ENCODE data around the gene PKIB.

Gene PKIB

GRCh38 chr6:122609881-122610689 is at the start of gene PKIB:
Gene PKIB, plus strand, starts transcription at chr6:122610405. Its CDS starts 107,390 bp downstream, at chr6:122717795.
- peaks cover 0 to 3% of the 10 kb centered on the region in 2 donors for H3K27me3 ChIP-seq (ENCODE audit: control insufficient read depth in 1 of 2, insufficient read depth in 2 of 2, low read length in 2 of 2)
- H3K36me3 ChIP-seq (ENCODE audit: insufficient read depth, low read length): no peaks in the 10 kb centered on the region
- peak within 1 kb of the TSS; percentile 65 to 82 for H3K4me3 ChIP-seq (ENCODE audit: low read depth in 1 of 2, low read length in 2 of 2)
- H3K9ac ChIP-seq (ENCODE audit: low read length): peak within 1 kb of the TSS; percentile 39
- no peaks in the 10 kb centered on the region for H3K9me3 ChIP-seq (ENCODE audit: low read length)
- H3K27ac ChIP-seq (ENCODE audit: low read depth, low read length): no peak within 1 kb of the TSS
- peaks cover 10% of the 10 kb centered on the region for H3K4me1 ChIP-seq (ENCODE audit: insufficient read depth, low read length)

- Histone ChIP-seq H3K27me3 (ENCODE audit: control insufficient read depth in 1 of 2, insufficient read depth in 2 of 2, low read length in 2 of 2) (no peaks in the 10 kb centered on the region), H3K9ac (ENCODE audit: low read length) (no peak overlapping the region), H3K4me1 (ENCODE audit: insufficient read depth, low read length) (no peaks in the 10 kb centered on the region), H3K4me3 (ENCODE audit: low read depth in 1 of 2, low read length in 2 of 2) (no peak overlapping the region), H3K36me3 (ENCODE audit: insufficient read depth, low read length) (no peaks in the 10 kb centered on the region), H3K9me3 (ENCODE audit: low read length) (no peaks in the 10 kb centered on the region), H3K27ac (ENCODE audit: low read depth, low read length) (no peak overlapping the region)
These were observed 46.7 kb upstream of the PKIB start for GRCh38 chr6:122563364-122564052.

DNA sequence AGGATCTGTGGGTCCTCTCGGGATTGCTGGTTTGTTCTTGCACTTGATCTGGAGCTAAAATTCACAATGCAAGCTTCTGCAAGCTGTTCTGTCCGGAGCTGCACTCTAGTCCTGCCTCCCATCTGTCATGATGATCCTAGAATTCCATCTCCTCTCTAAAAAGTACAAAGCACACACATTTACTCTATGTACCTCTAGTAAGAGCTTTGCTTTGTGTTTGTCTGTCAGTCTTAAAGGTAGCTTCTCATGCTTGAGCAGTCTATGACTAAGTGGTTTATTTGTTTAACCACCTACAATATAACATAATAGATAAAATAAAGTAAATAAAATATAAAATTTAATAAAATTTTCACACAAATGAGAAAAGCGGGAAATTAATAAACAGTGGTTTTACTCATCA is 46.0 kb upstream of the PKIB start:
- H3K9ac ChIP-seq (ENCODE audit: low read length): no peak overlapping the region
- no peaks in the 10 kb centered on the region for H3K4me1 ChIP-seq (ENCODE audit: insufficient read depth, low read length)
- H3K9me3 ChIP-seq (ENCODE audit: low read length): no peaks in the 10 kb centered on the region
- no peak overlapping the region for H3K27ac ChIP-seq (ENCODE audit: low read depth, low read length)
- H3K27me3 ChIP-seq (ENCODE audit: control insufficient read depth in 1 of 2, insufficient read depth in 2 of 2, low read length in 2 of 2): no peaks in the 10 kb centered on the region
- no peaks in the 10 kb centered on the region for H3K36me3 ChIP-seq (ENCODE audit: insufficient read depth, low read length)
- no peak overlapping the region for H3K4me3 ChIP-seq (ENCODE audit: low read depth in 1 of 2, low read length in 2 of 2)

- Histone ChIP-seq H3K27ac (ENCODE audit: low read depth, low read length) (no peak overlapping the region), H3K36me3 (ENCODE audit: insufficient read depth, low read length) (no peaks in the 10 kb centered on the region), H3K27me3 (ENCODE audit: control insufficient read depth in 1 of 2, insufficient read depth in 2 of 2, low read length in 2 of 2) (no peaks in the 10 kb centered on the region), H3K4me3 (ENCODE audit: low read depth in 1 of 2, low read length in 2 of 2) (no peak overlapping the region), H3K4me1 (ENCODE audit: insufficient read depth, low read length) (no peaks in the 10 kb centered on the region), H3K9ac (ENCODE audit: low read length) (no peak overlapping the region), H3K9me3 (ENCODE audit: low read length) (no peaks in the 10 kb centered on the region)
These were observed 44.5 kb upstream of the PKIB start for GRCh38 chr6:122565708-122566107.

- no peak overlapping the region for H3K27ac ChIP-seq (ENCODE audit: low read depth, low read length)
- no peaks in the 10 kb centered on the region for H3K27me3 ChIP-seq (ENCODE audit: control insufficient read depth in 1 of 2, insufficient read depth in 2 of 2, low read length in 2 of 2)
- H3K4me1 ChIP-seq (ENCODE audit: insufficient read depth, low read length): no peaks in the 10 kb centered on the region
- no peaks in the 10 kb centered on the region for H3K9me3 ChIP-seq (ENCODE audit: low read length)
- H3K4me3 ChIP-seq (ENCODE audit: low read depth in 1 of 2, low read length in 2 of 2): no peak overlapping the region
- H3K36me3 ChIP-seq (ENCODE audit: insufficient read depth, low read length): no peaks in the 10 kb centered on the region
- H3K9ac ChIP-seq (ENCODE audit: low read length): no peak overlapping the region
These were observed 43.2 kb upstream of the PKIB start for GRCh38 chr6:122567034-122567433.

GRCh38 chr6:122568350-122568749 is 41.9 kb upstream of the PKIB start:
- Histone ChIP-seq H3K27me3 (ENCODE audit: control insufficient read depth in 1 of 2, insufficient read depth in 2 of 2, low read length in 2 of 2) (no peaks in the 10 kb centered on the region), H3K27ac (ENCODE audit: low read depth, low read length) (no peak overlapping the region), H3K9me3 (ENCODE audit: low read length) (no peaks in the 10 kb centered on the region), H3K9ac (ENCODE audit: low read length) (no peak overlapping the region), H3K4me3 (ENCODE audit: low read depth in 1 of 2, low read length in 2 of 2) (no peak overlapping the region), H3K4me1 (ENCODE audit: insufficient read depth, low read length) (no peaks in the 10 kb centered on the region), H3K36me3 (ENCODE audit: insufficient read depth, low read length) (no peaks in the 10 kb centered on the region)

DNA sequence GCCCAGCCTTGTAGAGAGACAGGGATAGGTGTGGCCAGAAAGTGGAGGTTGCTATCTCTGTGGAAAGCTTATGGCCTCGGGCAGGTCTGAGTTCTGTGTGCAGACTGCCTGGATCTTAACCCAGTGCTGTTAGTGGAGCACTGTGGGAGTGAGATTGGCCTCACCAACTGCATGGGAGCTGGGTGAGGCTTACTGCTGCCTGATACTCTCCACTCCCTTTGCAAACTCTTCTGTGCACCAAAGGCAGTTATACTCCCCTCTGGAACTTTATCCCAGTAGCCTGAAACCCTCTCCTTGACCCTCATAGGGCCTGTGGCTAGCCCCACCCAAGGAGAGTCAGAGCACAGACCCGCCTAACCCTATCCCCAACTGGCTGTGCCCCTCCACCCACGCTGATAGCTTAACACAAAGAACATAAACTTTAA is 41.4 kb upstream of the PKIB start:
- Histone ChIP-seq H3K36me3 (ENCODE audit: insufficient read depth, low read length) (no peaks in the 10 kb centered on the region), H3K27ac (ENCODE audit: low read depth, low read length) (no peak overlapping the region), H3K27me3 (ENCODE audit: control insufficient read depth in 1 of 2, insufficient read depth in 2 of 2, low read length in 2 of 2) (no peaks in the 10 kb centered on the region), H3K9ac (ENCODE audit: low read length) (no peak overlapping the region), H3K4me3 (ENCODE audit: low read depth in 1 of 2, low read length in 2 of 2) (no peak overlapping the region), H3K4me1 (ENCODE audit: insufficient read depth, low read length) (no peaks in the 10 kb centered on the region), H3K9me3 (ENCODE audit: low read length) (no peaks in the 10 kb centered on the region)

GRCh38 chr6:122569230-122569771 is 40.9 kb upstream of the PKIB start:
- no peaks in the 10 kb centered on the region for H3K9me3 ChIP-seq (ENCODE audit: low read length)
- no peaks in the 10 kb centered on the region for H3K4me1 ChIP-seq (ENCODE audit: insufficient read depth, low read length)
- H3K9ac ChIP-seq (ENCODE audit: low read length): no peak overlapping the region
- no peak overlapping the region for H3K4me3 ChIP-seq (ENCODE audit: low read depth in 1 of 2, low read length in 2 of 2)
- H3K27me3 ChIP-seq (ENCODE audit: control insufficient read depth in 1 of 2, insufficient read depth in 2 of 2, low read length in 2 of 2): no peaks in the 10 kb centered on the region
- no peak overlapping the region for H3K27ac ChIP-seq (ENCODE audit: low read depth, low read length)
- H3K36me3 ChIP-seq (ENCODE audit: insufficient read depth, low read length): no peaks in the 10 kb centered on the region

GRCh38 chr6:122571888-122572287 is 38.3 kb upstream of the PKIB start:
- Histone ChIP-seq H3K36me3 (ENCODE audit: insufficient read depth, low read length) (no peaks in the 10 kb centered on the region), H3K27ac (ENCODE audit: low read depth, low read length) (no peak overlapping the region), H3K9me3 (ENCODE audit: low read length) (no peaks in the 10 kb centered on the region), H3K27me3 (ENCODE audit: control insufficient read depth in 1 of 2, insufficient read depth in 2 of 2, low read length in 2 of 2) (no peaks in the 10 kb centered on the region), H3K4me3 (ENCODE audit: low read depth in 1 of 2, low read length in 2 of 2) (no peak overlapping the region), H3K4me1 (ENCODE audit: insufficient read depth, low read length) (no peaks in the 10 kb centered on the region), H3K9ac (ENCODE audit: low read length) (no peak overlapping the region)

- no peaks in the 10 kb centered on the region for H3K27me3 ChIP-seq (ENCODE audit: control insufficient read depth in 1 of 2, insufficient read depth in 2 of 2, low read length in 2 of 2)
- no peak overlapping the region for H3K4me3 ChIP-seq (ENCODE audit: low read depth in 1 of 2, low read length in 2 of 2)
- H3K27ac ChIP-seq (ENCODE audit: low read depth, low read length): no peak overlapping the region
- no peaks in the 10 kb centered on the region for H3K9me3 ChIP-seq (ENCODE audit: low read length)
- no peak overlapping the region for H3K9ac ChIP-seq (ENCODE audit: low read length)
- H3K36me3 ChIP-seq (ENCODE audit: insufficient read depth, low read length): no peaks in the 10 kb centered on the region
- no peaks in the 10 kb centered on the region for H3K4me1 ChIP-seq (ENCODE audit: insufficient read depth, low read length)
These were observed 33.3 kb upstream of the PKIB start for GRCh38 chr6:122576888-122577287.

DNA sequence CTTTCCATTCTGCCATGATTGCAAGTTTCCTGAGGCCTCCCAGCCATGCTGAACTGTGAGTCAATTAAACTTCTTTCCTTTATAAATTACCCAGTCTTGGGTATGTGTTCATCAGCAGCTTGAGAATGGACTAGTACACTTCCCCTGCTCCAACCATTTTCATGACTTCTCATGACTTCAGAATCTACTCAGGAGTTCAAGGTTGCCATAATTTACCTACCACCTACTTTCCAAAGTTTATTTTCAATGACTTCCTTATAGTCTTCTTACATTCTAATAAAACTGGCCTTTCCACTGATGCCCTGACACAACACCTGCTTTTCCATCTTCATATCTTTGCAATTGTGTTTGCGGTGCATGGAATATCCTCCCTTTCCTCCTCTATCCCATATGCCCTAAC is 31.2 kb upstream of the PKIB start:
- Histone ChIP-seq H3K27me3 (ENCODE audit: control insufficient read depth in 1 of 2, insufficient read depth in 2 of 2, low read length in 2 of 2) (no peaks in the 10 kb centered on the region), H3K4me3 (ENCODE audit: low read depth in 1 of 2, low read length in 2 of 2) (no peak overlapping the region), H3K9ac (ENCODE audit: low read length) (no peak overlapping the region), H3K9me3 (ENCODE audit: low read length) (no peaks in the 10 kb centered on the region), H3K27ac (ENCODE audit: low read depth, low read length) (no peak overlapping the region), H3K36me3 (ENCODE audit: insufficient read depth, low read length) (no peaks in the 10 kb centered on the region), H3K4me1 (ENCODE audit: insufficient read depth, low read length) (no peaks in the 10 kb centered on the region)

Measured in muscle layer of colon (tissue), 2 donors.